Esophagus muscularis mucosa (tissue), 4 donors: ENCODE measurements around the gene CLDN10. TPM values are rescaled to one million over a fixed set of nuclear protein-coding genes. Genes with fewer than 3 reads are reported as not detected.

Experiments used
- DNase-seq: peaks from one replicate; pipeline ENCODE4 v3.0.0-alpha.2; 2017; ENCODE audit errors: extremely low spot score
- H3K27ac ChIP-seq, 4 donors: fragments of 200-600 bp; sonication (generic); replicated peaks in 1 of 4; 1 replicate in 3 of 4; 2 replicates in 1 of 4; pipeline ENCODE4 v1.5.1; 2016 to 2019; ENCODE audit warnings: mild to moderate bottlenecking in 1 of 4
- H3K27me3 ChIP-seq, 4 donors: fragments of 200-600 bp; sonication (generic); one replicate each; pipeline versions ENCODE4 v1.5.1 to v1.6.0; 2016 to 2019
- H3K36me3 ChIP-seq, 4 donors: fragments of 200-600 bp; sonication (generic); one replicate each; pipeline ENCODE4 v1.5.1; 2016 to 2019
- H3K4me1 ChIP-seq, 4 donors: fragments of 200-600 bp; sonication (generic); one replicate each; pipeline ENCODE4 v1.5.1; 2016 to 2019
- H3K4me3 ChIP-seq, 4 donors: fragments of 200-600 bp; sonication (generic); 1 replicate in 2 of 4; 2 replicates in 2 of 4; pipeline ENCODE4 v1.5.1; 2016 to 2019; ENCODE audit warnings: mild to moderate bottlenecking in 4 of 4, moderate library complexity in 1 of 4
- H3K9me3 ChIP-seq, 4 donors: fragments of 200-600 bp; sonication (generic); 1 replicate in 3 of 4; 2 replicates in 1 of 4; pipeline ENCODE4 v1.5.1; 2016 to 2019
- CTCF ChIP-seq, 3 experiments: fragments of 200-600 bp in 2 of 3; fragments of 450-650 bp in 1 of 3; sonication (generic) in 2 of 3; IDR thresholded peaks; one replicate each; pipeline ENCODE4 v1.5.1; 2017 to 2019; ENCODE audit warnings: antibody characterized with exemption in 3 of 3, mild to moderate bottlenecking in 2 of 3, moderate library complexity in 1 of 3
- EP300 ChIP-seq: sonication (generic); formaldehyde crosslinking; IDR thresholded peaks from one replicate; pipeline ENCODE4 v1.6.1; 2017; ENCODE audit warnings: antibody characterized with exemption
- POLR2A ChIP-seq: fragments of 450-650 bp; IDR thresholded peaks from one replicate; pipeline ENCODE4 v1.6.1; 2017; ENCODE audit warnings: antibody characterized with exemption, moderate library complexity, mild to moderate bottlenecking, low read depth
- POLR2AphosphoS5 ChIP-seq, 2 donors: sonication (generic); formaldehyde crosslinking; IDR thresholded peaks; one replicate each; pipeline ENCODE4 v1.6.1; 2017; ENCODE audit warnings: antibody characterized with exemption in 2 of 2
- WGBS: methylation state at CpG from one replicate; pipeline ENCODE4 v1.1.5; 2018; 5-methylcytosine and 5-hydroxymethylcytosine counted together
- intact Hi-C: fragments of 100-400 bp; cut with DNase I; formaldehyde crosslinking; loops from one replicate; pipeline ENCODE4 v1.15.1; 2023
- total RNA-seq, 4 donors: library from RNA; depleted of rRNA; stranded (reverse); fragments of >200 nt; gene quantifications; one replicate each; pipeline versions ENCODE4 v1.1.0 to v1.2.1, GENCODE V29; 2016

The CLDN10 gene
- total RNA-seq, 4 donors from 2014 or later, result 1.2 to 1.9 TPM; not detected in 2

GRCh38 chr13:95588721-95589120 is 36.2 kb downstream of the CLDN10 start:
- TF ChIP-seq EP300, result no peak
- no peak for TF ChIP-seq POLR2AphosphoS5 (IDR thresholded peaks at IDR 0.05)
- no peak for TF ChIP-seq POLR2A
- TF ChIP-seq CTCF (IDR thresholded peaks at IDR 0.05), result no peak
- Histone ChIP-seq H3K36me3 (peaks cover 4 to 69% (median 18%) of the 10 kb centered on the region in 4 donors), H3K4me1 (no peaks in the 10 kb centered on the region), H3K9me3 (no peaks in the 10 kb centered on the region), H3K27ac (no peak overlapping the region), H3K27me3 (no peaks in the 10 kb centered on the region), H3K4me3 (no peak overlapping the region)
- intact Hi-C loops, result no loop called here
- 95% methylated on average over 2 of the region's 2 CpGs for WGBS
- DNase-seq, result no peak

GRCh38 chr13:95593462-95593861 is 40.9 kb downstream of the CLDN10 start:
- no peak for TF ChIP-seq POLR2A
- no peak for TF ChIP-seq EP300
- TF ChIP-seq CTCF (IDR thresholded peaks at IDR 0.05), result no peak
- TF ChIP-seq POLR2AphosphoS5 (IDR thresholded peaks at IDR 0.05), result no peak
- peaks cover 0 to 43% (median 4%) of the 10 kb centered on the region in 4 donors for H3K36me3 ChIP-seq
- H3K4me1 ChIP-seq, result no peaks in the 10 kb centered on the region
- intact Hi-C loops, result no loop called here
- DNase-seq, result no peak
- no peak overlapping the region for H3K4me3 ChIP-seq
- 59% methylated on average over 1 of the region's 1 CpG for WGBS
- H3K27me3 ChIP-seq, result no peaks in the 10 kb centered on the region
- no peaks in the 10 kb centered on the region for H3K9me3 ChIP-seq
- no peak overlapping the region for H3K27ac ChIP-seq

GRCh38 chr13:95596701-95597100 is 44.2 kb downstream of the CLDN10 start:
- WGBS, result 60% methylated on average over 1 of the region's 1 CpG

GRCh38 chr13:95601216-95601615 is 48.7 kb downstream of the CLDN10 start:
- Histone ChIP-seq H3K4me3 (no peak overlapping the region), H3K27me3 (no peaks in the 10 kb centered on the region), H3K4me1 (no peaks in the 10 kb centered on the region), H3K27ac (no peak overlapping the region), H3K9me3 (no peaks in the 10 kb centered on the region), H3K36me3 (peaks cover 0 to 42% (median 5%) of the 10 kb centered on the region in 4 donors)
- TF ChIP-seq EP300 (no peak), CTCF (IDR thresholded peaks at IDR 0.05) (no peak), POLR2A (no peak), POLR2AphosphoS5 (IDR thresholded peaks at IDR 0.05) (no peak)
- WGBS, result 69% methylated on average over 2 of the region's 2 CpGs
- DNase-seq, result no peak
- intact Hi-C loops, result no loop called here

More at GRCh38 chr13:95596701-95597100, 44.2 kb downstream of the CLDN10 start:
- no peak overlapping the region for H3K27ac ChIP-seq
- peaks cover 0 to 33% (median 3%) of the 10 kb centered on the region in 4 donors for H3K36me3 ChIP-seq
- no peaks in the 10 kb centered on the region for H3K9me3 ChIP-seq
- DNase-seq, result no peak
- no peaks in the 10 kb centered on the region for H3K27me3 ChIP-seq
- intact Hi-C loops, result no loop called here
- H3K4me1 ChIP-seq, result no peaks in the 10 kb centered on the region
- no peak for TF ChIP-seq POLR2AphosphoS5 (IDR thresholded peaks at IDR 0.05)
- no peak overlapping the region for H3K4me3 ChIP-seq

GRCh38 chr13:95601906-95602305 is 49.4 kb downstream of the CLDN10 start:
- Histone ChIP-seq H3K4me1 (no peaks in the 10 kb centered on the region), H3K9me3 (no peaks in the 10 kb centered on the region), H3K4me3 (no peak overlapping the region), H3K36me3 (peaks cover 0 to 42% (median 5%) of the 10 kb centered on the region in 4 donors), H3K27me3 (no peaks in the 10 kb centered on the region), H3K27ac (no peak overlapping the region)
- DNase-seq, result no peak
- WGBS, result 85% methylated on average over 6 of the region's 6 CpGs
- intact Hi-C loops, result no loop called here
- TF ChIP-seq EP300 (no peak), CTCF (IDR thresholded peaks at IDR 0.05) (no peak), POLR2A (no peak)
